ENCODE measurements around the gene ZNF841. TPM values are rescaled to one million over a fixed set of nuclear protein-coding genes. Genes with fewer than 3 reads are reported as not detected.
A peak's percentile ranks its signal among the peaks of the same experiment; 100 is the strongest.

ZNF841 gene
- 17.7 and 18.6 TPM in 2 replicates for total RNA-seq
- polyA plus RNA-seq: 5.2 and 5.5 TPM in 2 replicates
- polyA plus RNA-seq (2011; cell fraction: cytosol; rRNA removed): 3.3 and 4.7 TPM in 2 replicates
- 28.6 and 29.0 TPM in 2 replicates for polyA plus RNA-seq (2011; cell fraction: nucleus; rRNA removed)
- 7.3 and 8.3 TPM in 2 replicates for polyA plus RNA-seq (2012)
- polyA minus RNA-seq: 15.2 and 21.2 TPM in 2 replicates
- 2.5 TPM for polyA minus RNA-seq (2011; cell fraction: cytosol; rRNA and poly(A)+ RNA removed)
- polyA minus RNA-seq (2011; cell fraction: nucleus; rRNA and poly(A)+ RNA removed): 19.0 and 26.5 TPM in 2 replicates
- Bru-seq, nascent RNA: percentile 85 among the genes with signal in this experiment
- BruChase-seq, experiment 1, labeled RNA remaining after a 6-hour chase: percentile 71 among the genes with signal in this experiment
- percentile 75 among the genes with signal in this experiment for BruChase-seq, experiment 2, labeled RNA remaining after a 2-hour chase
- long read RNA-seq, partial matches to known transcripts: 0 of 7 reads
- long read RNA-seq, other reads (novel, unspliced or antisense): 6 of 7 reads

GRCh38 chr19:52095172-52096014 is at the start of gene ZNF841:
TSS of gene ZNF841 (minus strand) at chr19:52095765. CDS start at chr19:52084801, 10,964 bp downstream.
- POLR2A ChIA-PET: no interaction called here
- Histone ChIP-seq H3K36me3 (ENCODE audit: control insufficient read depth in 2 of 2, extremely low read depth in 1 of 2, insufficient read depth in 2 of 2, low read length in 2 of 2) (peaks cover 2 to 3% of the 10 kb centered on the region in 2 experiments), H3K4me3 (replicated peaks in 1 of 3; ENCODE audit: insufficient read depth in 1 of 3, low read depth in 1 of 3, low read length in 3 of 3) (peak within 1 kb of the TSS; percentile 47 to 94 (median 70)), H3K9me3 (replicated peaks; ENCODE audit: control insufficient read depth, insufficient read depth, low read length) (no peaks in the 10 kb centered on the region), H3K4me2 (ENCODE audit: insufficient read depth, low read length) (peak within 1 kb of the TSS; percentile 68), H3K27ac (ENCODE audit: insufficient read depth, low read depth, low read length) (peak within 1 kb of the TSS; percentile 62), H4K20me1 (replicated peaks; ENCODE audit: control insufficient read depth, extremely low read depth, insufficient read depth, low read length) (no peaks in the 10 kb centered on the region), H3K27me3 (ENCODE audit: control insufficient read depth in 2 of 2, insufficient read depth in 2 of 2, low read length in 2 of 2) (no peaks in the 10 kb centered on the region), H3K4me1 (ENCODE audit: control insufficient read depth, extremely low read depth, insufficient read depth, low read length) (peaks cover 2% of the 10 kb centered on the region), H3K9me1 (replicated peaks; ENCODE audit: control insufficient read depth, extremely low read depth, insufficient read depth, low read length) (no peaks in the 10 kb centered on the region), H3K9ac (replicated peaks; ENCODE audit: extremely low read depth, insufficient read depth, low read length) (peak within 1 kb of the TSS; percentile 94), H2AFZ (ENCODE audit: low read depth, low read length) (peak within 1 kb of the TSS; percentile 84), H3K79me2 (ENCODE audit: control insufficient read depth, insufficient read depth, low read length) (peaks cover 23% of the 10 kb centered on the region)
- FAIRE-seq (peak; percentile 95), DNase-seq (ENCODE audit: low read depth, low spot score) (peak; percentile 96)
- dilution Hi-C loops (cut with MboI; ENCODE audit: extremely low pct_ligation_motif_present, low sequenced_read_pairs): no loop called here
- TSS peak; percentile 86 for BruUV-seq (replicated peaks)
- CTCF ChIA-PET: interaction anchor here (0.6 kb wide), 1 partner anchor 14 kb away, joined by 3 read pairs; no protein-coding TSS in a partner anchor
- intact Hi-C loops (cut with micrococcal nuclease): loop anchor here (1.0 to 10.0 kb wide), 6 partner anchors 44 to 1181 kb away; partner anchors contain the start of genes KLK4, PPP2R1A, ZNF432 and ZNF611
- peak; percentile 61 for TF ChIP-seq POLR2AphosphoS5 (IDR thresholded peaks at IDR 0.05; ENCODE audit: insufficient read depth, low read depth, low read length)
- TF ChIP-seq JUN (IDR thresholded peaks at IDR 0.05; ENCODE audit: borderline replicate concordance, insufficient read depth, insufficient read length, low read depth): no peak
- TF ChIP-seq, protein P1, sequence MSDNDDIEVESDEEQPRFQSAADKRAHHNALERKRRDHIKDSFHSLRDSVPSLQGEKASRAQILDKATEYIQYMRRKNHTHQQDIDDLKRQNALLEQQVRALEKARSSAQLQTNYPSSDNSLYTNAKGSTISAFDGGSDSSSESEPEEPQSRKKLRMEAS (IDR thresholded peaks at IDR 0.05; ENCODE audit: insufficient read depth, insufficient read length): no peak
- peak; percentile 63 for TF ChIP-seq POLR2A (IDR thresholded peaks at IDR 0.05; ENCODE audit: low read depth, low read length)
